NOMO-1 treated with dmso at 0.1 percent for 144 hours (cell line): ENCODE data around the gene EXOG.

Experiments used
- DNase-seq: peaks from one replicate; lab custom pipeline; 2025; ENCODE audit not compliant: unreplicated experiment; lab: John Stamatoyannopoulos, UW

The EXOG gene

DNA sequence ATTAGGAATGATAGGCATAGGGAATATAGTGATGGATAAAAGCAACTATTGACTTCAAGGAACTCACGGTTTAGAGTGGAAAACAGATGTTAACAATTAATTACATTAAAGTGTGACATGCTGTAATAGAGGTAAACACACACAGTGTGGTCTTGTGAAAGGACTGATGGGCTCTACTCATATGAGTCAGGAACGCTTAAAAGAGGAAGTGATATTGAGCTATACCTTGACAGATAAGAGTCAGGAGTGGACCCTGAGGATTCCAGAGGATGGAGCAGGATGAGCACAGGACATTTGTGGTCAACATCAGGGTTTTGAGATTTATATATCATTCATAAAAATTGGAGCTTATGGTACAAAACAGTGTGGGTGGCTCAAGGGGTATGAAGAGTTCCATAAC is 11.0 kb downstream of the EXOG start:
- DNase-seq = no peak

DNA sequence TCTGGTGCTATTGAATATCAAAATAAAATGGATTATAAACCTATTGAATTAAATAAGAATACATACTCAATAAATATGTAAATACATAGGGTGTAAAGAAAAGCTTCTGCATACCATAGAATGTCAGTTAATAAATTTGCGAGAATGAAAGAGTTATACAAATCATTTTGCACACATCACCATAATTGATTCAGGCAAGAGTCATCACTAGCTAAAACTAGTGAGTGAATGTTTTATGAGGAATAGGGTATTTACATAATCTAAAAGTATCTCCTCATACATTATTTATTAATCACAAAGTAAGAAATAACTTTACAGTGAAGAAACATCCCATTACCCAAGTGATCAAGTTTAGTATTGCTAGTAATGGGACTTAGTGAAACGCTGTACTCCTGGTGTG is 13.6 kb downstream of the EXOG start:
- DNase-seq = no peak

DNA sequence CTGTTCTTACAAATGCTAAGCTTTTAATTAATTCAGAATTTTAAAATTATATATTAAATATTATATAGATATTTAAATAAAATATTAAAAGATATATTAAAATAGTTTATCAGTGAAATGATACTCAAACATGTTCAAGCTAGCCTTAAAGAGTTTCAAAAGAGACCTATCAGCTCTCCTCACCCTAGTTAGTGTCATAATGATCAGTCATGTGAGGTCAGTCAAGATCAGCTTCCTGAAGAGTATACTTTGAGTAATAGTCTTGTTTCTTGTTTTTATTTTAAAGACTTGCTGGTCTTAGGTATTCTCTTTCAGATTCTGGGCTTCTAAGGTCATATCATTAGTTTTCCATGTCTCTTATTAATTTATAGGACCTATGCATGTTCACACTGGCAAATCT is 14.5 kb downstream of the EXOG start:
- no peak for DNase-seq

DNA sequence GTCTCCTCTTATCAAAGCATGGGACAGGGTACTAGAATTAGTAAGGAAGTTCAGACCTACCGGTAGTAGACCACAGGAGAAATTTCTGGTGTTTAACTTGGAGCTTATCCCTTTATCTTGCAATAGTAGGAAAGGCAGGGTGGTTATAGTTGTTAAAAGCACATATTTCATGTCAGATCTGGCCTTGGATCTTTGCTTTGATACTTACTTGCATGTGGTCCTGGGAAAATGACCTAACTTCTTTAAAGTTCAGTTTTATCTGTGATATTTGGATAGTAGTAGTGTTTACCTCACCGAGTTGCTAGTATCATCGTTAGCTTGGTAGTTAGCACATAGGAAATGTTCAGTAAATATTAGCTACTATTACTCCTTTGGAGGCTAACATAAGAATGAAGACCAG is 15.4 kb downstream of the EXOG start:
- DNase-seq = no peak

DNA sequence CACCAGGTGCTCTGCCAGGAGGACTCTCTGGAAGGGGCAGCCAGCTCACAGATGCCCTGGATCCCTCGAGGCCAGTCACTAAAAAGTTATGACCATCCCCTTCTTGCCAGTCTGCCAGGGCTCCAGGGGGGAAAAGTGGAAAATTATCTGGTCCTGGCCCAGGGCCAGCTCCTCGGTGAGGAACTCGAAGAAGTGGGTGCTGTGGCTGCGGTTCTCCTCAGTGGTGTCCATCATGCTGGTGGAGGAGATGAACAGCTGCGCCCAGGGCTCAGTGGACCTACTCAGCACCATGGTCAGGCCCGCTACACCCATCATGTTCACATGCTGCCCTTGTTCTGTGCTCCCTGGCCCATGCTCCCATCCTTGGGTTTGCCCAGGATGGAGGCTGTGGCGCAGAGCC is 19.2 kb downstream of the EXOG start:
- DNase-seq = no peak

DNA sequence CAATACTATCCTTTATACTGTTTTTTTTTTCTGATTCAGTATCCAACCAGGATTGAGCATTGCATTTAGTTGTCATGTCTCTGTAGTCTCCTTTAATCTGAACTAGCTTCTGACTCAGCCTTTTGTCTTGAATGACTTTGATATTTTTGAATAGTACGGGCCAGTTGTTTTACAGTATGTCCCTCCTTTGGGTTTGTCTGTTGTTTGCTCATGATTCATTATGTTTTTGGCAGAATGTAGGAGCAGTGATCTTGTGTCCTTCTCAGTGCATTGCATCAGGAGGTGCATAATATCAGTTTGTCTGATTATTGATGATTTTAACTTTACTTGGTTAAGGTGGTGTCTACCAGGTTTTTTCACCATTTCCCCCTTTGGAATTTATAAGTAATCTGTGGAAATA is 20.5 kb downstream of the EXOG start:
- DNase-seq = no peak

DNA sequence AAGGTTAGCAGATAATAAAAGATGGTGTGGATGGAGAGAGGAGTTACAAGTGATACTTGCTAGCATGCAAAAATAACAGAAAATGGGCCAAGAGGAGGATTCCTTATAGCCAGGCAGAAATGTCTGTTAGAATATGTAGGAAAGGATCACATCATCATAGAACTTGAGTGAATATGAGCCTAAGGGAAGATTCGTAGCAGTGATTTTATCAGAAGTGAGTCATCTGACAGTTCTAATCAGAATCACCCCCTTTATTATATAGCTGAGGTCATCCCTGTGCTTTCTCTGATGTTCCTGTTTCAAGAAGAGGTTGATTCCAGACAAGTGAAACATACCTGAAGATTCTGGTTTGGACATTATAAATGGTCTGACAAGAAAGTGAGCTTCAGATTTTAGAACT is 22.9 kb downstream of the EXOG start:
- no peak for DNase-seq

DNA sequence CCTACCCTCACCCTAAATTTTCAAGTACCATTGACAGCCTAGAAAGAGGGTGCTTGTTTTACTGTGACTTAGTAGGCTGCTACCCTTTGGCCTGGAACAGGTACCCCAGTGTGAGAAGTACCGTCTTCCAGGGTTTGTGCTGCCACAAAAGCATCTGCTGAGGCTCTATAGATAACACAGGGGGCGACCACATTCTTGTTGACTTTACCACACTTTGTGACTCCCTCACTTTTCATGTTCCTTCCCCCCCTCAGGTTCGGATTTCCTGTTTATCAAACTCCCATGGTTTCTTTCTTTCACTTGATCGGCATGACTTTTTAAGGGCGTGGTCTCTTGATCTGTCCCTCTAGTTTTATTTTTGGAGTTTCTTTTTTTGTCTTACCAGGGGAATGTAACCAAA is 23.5 kb downstream of the EXOG start:
- no peak for DNase-seq

DNA sequence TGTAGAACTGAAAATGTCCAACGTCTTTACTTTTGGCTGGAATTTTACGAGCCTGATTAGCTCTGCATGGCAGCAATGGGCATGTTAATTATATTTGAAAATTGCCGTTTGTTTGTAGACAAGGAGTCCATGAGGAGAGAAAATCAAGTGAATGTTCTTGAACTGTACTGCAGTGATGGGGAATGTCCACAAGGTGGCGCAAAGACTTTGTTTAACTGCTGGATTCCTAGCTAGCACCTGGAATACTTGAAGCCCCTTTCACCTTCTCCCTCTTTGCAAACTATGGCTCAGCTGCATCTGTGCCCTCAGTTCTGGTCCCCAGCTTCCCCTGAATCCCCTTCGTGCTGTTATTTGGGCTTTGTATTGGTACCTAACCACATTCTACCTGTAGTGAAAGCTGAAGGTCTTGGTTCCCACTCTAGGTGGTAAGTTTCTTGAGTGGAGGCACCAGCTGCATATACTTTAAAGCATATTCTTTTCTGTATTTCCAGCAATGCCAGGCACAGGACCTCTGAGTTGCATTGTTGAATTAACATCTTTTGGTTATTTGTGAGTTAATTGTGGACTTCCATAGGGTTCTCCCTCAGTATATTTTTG is 25.3 kb downstream of the EXOG start:
- DNase-seq = no peak

DNA sequence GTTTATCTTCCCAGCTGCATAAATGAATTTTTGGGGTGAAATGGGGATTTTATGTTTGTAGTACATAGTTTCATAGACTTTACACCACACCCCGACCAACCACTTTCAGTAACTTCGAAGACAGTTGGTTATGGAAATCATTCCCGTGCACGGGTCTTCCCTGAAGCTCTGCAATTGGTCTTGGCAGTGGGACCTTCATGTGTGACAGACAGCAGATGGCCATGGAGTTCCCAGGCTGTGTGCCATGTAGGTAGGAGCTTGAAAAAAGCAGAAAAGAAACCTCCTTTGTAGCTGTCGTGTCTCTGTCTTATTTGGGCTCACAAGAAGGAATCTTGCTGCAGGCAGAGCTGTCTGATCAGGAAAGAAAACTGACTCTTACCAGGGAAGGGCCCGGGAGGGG is 25.9 kb downstream of the EXOG start:
- no peak for DNase-seq

DNA sequence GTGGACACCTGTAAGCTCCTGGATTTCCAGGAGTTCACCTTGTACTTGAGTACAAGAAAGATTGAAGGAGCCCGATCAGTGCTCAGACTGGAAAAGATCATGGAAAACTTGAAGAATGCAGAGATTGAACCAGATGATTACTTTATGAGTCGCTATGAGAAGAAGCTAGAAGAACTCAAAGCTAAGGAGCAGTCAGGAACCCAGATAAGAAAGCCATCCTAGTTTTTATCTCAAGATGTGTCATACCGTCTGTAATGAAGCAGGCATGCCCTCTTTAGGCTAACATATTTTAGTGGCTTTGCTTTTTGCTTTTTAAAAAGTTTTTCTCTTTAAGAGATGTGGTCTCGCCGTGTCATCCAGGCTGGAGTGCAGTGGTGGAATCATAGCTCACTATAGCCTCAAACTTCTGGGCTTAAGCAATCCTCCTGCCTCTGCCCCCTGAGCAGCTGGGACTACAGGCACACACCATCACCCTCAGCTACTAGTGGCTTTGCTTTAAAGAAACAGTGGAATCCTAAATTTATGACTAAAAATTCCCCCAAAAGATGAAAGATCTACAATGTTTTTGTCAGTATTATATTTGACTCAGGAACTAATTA is 28.1 kb downstream of the EXOG start:
- DNase-seq = no peak

DNA sequence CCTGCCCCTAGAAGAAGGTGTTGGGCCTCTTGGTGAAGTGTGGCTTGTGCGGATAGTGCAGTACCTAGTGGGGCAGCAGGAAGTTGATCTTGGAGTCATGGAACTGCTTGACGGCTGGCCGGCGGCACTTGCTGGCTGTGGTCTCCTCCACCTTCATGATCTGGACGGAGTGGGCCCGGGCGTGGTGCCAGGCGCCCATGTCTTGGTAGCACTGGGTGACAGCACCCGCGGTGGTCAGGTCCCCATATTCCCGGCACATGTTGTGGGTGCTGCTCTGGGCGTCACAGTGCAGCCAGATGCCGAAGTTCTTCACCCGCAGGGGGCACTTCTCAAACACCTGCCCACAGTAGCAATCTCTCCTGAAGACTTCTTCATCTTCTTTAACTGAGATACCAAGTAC is 30.7 kb downstream of the EXOG start:
- no peak for DNase-seq

DNA sequence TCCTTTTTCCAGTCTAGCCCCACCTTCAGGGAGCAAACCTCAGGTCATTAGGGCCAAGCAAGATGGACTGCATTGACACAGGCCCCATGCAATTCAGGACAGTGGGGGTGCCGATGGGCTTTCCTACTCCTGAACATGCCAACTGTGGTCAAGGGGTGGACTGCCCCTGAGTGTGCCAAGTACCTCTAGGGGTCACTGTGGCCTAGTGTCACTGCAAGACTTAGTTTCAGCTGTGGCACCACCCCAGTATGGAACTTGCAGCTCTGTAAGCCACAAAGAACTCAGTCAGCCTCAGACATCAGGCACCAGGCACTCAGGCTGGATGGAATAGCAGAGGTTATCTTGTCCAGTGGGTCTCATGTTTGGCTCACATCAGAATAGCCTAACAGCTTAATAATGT is 32.3 kb downstream of the EXOG start:
- no peak for DNase-seq

DNA sequence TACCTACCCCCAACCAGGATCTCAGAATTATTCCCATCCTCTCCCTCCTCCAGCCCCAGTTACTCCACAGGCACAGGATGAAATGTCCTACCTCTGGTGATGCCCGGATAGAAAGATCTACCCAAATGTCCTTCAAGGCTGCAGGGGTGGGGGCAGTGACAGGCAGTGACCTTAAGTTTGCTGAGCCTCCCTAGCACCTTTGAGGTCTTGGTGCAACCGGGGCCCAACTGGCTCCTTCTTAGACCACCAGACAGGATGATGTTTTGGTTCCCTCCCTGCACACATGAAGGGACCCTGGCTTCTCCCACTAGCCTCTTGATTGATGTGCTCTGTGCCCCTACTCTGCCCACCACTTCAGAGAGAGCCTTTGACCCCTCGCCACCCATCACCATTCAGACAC is 36.4 kb downstream of the EXOG start:
- no peak for DNase-seq

DNA sequence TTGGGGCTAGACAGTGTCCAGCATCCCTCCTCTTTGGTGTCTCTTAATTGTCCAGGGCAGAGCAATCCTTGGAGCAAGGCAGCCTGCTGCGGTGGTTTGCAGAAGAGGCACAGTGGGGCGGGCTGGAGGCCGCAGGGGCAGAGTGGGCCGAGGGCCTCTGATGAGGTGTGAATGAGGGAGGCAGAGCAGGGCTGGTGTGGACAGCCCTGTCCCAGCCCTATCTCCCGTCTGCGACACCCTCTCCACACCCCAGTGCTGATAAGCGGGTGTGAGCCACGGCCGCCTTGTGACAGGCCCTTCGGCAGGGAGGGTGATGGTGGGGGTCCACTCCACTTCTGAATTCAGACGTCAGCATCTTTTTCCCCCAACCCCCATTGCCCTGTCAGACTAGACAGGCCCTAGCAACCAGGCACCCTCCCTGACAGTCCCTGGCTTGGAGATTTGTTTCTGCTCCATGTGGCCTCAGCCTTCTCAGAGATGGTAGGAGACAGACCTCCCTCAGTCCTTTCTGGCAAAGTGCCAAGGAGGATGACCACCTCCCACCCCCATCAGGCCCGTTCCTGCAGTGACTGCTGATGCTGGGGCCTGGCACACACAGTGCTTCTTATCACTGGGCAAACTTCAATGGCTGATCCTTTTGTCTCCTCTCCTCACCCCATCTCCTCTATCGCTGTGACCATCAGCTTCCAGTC is 37.3 kb downstream of the EXOG start:
- no peak for DNase-seq

DNA sequence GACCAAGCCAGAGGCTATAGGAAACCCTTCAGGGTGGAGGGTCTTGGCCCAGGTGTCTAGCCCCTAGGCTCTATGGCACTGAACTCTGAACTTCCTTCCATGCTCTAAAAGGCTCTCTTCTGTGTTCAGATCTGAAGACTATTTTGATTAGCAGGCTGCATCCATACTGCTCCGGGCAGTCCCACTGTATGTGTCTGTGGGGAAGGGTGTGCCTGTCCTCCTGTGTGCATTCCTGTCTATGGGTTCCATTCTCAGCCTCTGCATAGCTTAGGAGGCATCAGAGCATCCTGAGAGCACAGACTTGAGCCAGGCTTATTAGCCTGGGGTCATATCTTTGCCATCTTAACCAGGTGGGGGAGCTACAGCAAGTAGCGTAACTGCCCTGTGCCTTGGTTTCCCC is 38.0 kb downstream of the EXOG start:
- DNase-seq = no peak

DNA sequence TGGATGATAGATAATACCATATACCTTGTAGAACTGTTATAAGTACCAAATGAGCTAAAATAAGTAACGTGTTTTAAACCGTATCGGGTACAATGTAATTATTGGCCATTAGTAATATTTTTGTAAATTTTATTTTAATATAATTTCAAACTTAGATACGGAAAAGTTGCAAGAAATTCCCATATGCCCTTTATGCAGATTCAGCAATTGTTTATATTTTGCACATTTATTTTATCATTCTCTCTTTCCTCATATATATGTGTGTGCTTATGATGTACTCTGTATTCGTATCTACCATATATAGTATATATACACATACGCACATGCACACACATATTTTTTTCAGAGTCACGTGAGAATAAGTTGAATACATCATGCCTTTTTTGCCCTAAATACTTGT is 38.5 kb downstream of the EXOG start:
- DNase-seq = no peak

DNA sequence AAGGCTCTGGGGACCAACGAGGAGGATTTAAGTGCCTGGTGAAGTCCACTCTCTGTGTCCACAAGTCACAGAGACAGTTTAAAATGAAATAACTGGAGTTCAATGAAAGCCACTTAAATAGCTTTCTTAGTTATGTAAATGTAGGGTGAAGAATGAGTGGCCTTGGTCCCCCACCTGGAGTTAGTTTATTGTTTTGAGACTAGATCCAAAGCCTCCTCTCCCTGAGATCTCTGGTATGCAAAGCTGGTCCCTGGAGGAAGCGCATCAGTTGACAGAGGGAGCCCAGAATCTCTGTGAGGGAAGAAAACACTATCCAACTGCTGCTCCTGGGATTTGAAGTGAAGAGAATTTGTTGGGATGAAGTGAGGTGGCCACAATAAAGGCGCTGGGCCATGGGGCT is 40.5 kb downstream of the EXOG start:
- DNase-seq = no peak

DNA sequence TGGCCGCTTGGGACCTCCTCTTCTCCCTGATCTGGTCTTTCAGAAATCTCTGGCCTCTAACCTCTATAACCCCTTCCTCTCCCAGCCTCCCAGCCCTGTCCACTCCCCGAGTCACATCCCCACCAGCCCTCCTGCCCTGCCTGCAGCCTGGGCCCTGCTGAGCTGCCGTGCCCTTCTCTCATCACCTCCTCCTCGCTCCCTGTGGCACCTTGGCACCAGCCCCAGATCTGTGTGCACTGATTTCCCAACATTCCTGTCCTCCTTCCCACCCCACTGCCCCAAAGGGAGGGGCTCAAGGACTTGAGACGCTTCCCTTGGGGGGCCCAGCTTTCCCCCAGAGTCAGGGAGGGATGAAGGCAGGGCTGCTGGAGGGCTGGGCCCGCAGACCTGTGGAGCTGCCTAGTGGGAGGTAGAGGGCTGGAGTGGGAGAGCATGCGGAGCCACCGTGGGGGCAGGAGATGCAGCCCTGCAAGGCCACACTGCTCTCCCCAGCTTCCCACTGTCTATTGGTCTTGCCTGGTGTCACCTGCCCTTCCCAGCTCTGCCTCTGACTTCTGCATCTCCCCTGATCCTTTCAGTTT is 42.7 kb downstream of the EXOG start:
- no peak for DNase-seq

DNA sequence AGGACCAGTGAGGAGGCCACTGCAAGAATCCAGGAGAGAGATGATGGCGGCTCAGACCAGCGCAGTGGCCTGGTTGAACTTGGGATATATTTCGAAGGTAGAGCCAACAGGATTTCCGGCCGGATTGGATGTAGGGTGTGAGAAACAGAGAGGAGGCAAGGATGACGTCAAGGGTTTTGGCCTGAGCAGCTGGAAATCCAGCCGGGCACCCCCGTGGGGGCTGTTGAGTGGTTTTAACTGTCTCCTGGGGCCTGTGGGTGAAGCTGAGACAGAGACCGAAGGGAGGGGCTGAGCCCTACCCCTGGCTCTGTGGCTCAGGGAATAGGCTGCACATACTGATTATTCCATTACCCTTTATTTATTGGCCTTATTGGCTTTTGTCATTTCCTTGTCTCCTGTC is 45.7 kb downstream of the EXOG start:
- DNase-seq = no peak

DNA sequence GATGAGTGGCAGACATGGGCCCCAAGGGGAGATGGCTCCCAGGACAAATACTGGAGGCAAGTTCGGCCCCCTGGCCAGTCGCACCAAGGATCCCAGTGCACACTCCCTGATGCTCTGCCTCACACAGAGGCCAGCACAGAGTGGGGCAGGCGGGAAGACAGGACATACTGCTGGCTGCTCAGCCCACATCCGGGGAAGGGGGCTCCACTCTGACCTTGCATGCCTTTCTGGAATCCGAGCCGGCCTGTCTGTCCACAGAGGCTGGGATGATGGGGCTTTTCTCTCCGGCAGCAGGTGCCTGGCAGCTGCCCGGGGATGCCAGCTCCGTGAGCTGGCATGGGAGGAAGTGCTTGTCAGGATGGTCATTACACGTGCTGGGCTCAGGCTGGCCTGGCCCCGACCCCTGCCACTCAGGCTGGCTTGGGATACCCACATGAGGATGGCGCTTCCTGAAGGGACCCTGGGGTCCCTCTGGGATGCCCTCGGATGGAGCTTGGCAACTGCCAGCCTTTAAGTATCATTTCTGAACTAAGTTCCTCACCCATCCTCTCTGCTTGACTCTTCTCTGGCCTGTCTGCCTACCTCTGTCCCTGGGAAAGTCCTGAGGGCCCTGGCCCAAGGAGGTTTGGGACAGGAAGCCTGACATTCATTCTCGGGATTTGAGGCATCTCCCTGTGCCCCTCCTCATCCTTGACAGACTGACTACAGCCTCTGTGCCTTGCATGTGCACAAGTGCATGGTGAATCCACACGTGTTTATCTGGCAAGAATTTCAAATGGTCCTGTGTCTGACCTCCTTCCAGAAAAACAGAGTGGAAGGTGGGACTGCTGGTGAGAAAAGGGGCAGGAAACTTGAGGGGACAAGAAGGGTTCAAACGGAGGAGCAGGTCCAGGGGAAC is 46.5 kb downstream of the EXOG start:
- DNase-seq = no peak

DNA sequence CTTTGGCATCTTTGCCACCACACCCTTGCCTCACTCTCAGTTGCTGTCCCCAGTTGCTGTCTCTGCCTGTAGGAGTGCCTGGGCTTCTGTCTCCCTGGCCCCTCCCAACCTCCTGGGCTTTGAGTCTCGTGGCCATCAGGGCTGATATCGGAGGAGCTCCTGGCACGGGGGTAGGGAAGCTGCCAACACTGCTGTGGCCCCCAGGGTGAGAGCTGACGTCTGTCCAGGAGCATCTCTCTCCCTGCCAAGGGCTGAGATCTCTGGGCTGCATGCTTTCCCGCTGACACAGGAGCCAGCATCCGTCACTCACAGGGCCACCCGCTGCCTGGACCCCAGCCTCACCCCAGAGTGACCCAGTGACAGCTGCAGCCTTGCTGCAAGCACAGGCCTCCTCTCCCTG is 47.4 kb downstream of the EXOG start:
- no peak for DNase-seq
